Measurements from ENCODE around the gene SAMD10.

DNA sequence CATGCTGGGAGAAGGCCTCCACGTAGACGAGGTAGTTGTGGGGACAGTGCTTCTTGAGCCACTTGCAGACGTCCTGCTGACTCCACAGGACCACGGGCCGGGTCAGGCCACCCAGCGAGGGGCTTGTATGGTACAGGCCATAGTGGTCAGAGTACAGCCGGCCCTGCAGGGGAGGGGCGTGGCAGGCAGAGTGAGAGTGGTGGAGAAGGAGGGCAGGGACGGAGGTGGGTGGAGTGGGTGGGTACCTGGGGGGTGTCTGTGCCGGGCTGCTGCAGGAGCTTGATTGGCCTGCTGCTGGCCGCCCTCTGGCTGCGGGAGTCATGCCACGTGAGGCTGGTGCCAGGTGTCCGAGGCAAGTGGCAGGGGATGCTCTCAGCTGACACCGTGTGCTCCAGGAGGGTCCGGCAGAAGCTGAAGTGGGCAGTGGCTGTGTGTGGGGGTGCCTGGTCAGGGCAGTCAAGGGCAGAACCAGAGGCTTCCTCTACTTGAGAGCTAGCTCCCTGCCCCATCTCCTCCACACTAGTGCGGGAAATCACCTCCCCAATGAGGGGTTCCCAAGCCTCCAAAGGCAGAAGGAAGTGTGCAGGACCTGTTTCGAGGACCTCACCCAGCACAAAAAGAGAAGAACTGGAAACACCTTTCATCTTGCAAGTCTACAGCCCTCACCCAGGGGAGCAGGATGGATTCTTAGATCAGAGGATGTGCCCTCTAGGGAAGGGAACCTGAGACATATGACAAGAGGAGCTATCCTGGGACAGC, 2.3 kb downstream of the SAMD10 start:
- no peak for TF ChIP-seq EZH2phosphoT487 (IDR thresholded peaks at IDR 0.05; ENCODE audit: insufficient read depth, low read depth)
- TF ChIP-seq EZH2 (IDR thresholded peaks at IDR 0.05; ENCODE audit: insufficient read depth, poor library complexity, severe bottlenecking), result no peak

All from GM23248 (cell line).